GM12864 (cell line): ENCODE measurements around the gene PDSS2.

Experiments used
- DNase-seq: peaks from one replicate; pipeline ENCODE4 v3.0.0-alpha.2; 2011; ENCODE audit warnings: low read depth
- H3K4me3 ChIP-seq: 2 replicates; pipeline ENCODE4 v1.5.1; 2011; ENCODE audit warnings: mild to moderate bottlenecking, low read depth, low read length, control low read depth
- CTCF ChIP-seq: IDR thresholded peaks from 2 replicates; pipeline ENCODE4 v1.5.1; 2011; ENCODE audit warnings: low read depth, mild to moderate bottlenecking, moderate library complexity, low read length, control low read depth, inconsistent platforms; ENCODE audit errors: missing control alignments

Gene PDSS2

GRCh38 chr6:107348224-107348623, 111.1 kb downstream of the PDSS2 start:
- DNase-seq, result no peak
- no peak overlapping the region for H3K4me3 ChIP-seq
- no peak for TF ChIP-seq CTCF

GRCh38 chr6:107345393-107345792, 114.0 kb downstream of the PDSS2 start:
- no peak for DNase-seq
- TF ChIP-seq CTCF, result no peak
- no peak overlapping the region for H3K4me3 ChIP-seq

- DNase-seq, result no peak
- TF ChIP-seq CTCF, result no peak
- no peak overlapping the region for H3K4me3 ChIP-seq
Measured at GRCh38 chr6:107344981-107345380, 114.4 kb downstream of the PDSS2 start.

- H3K4me3 ChIP-seq, result no peak overlapping the region
- no peak for DNase-seq
- no peak for TF ChIP-seq CTCF
Measured at GRCh38 chr6:107344383-107344782, 115.0 kb downstream of the PDSS2 start.

GRCh38 chr6:107342144-107342543, 117.2 kb downstream of the PDSS2 start:
- TF ChIP-seq CTCF, result no peak
- no peak for DNase-seq
- no peak overlapping the region for H3K4me3 ChIP-seq

- no peak overlapping the region for H3K4me3 ChIP-seq
- no peak for DNase-seq
- no peak for TF ChIP-seq CTCF
Measured at GRCh38 chr6:107340881-107341280, 118.5 kb downstream of the PDSS2 start.

GRCh38 chr6:107337191-107337741, 122.1 kb downstream of the PDSS2 start:
- H3K4me3 ChIP-seq, result no peak overlapping the region
- TF ChIP-seq CTCF, result no peak
- DNase-seq, result no peak
